HG03378 (cell line): ENCODE results near the gene XRCC5.

Experiments used
- ATAC-seq: cut with Tn5 transposase; IDR thresholded peaks from one replicate; pipeline ENCODE4 v1.9.1; 2021; ENCODE audit warnings: mild to moderate bottlenecking, moderate library complexity; ENCODE audit not compliant: unreplicated experiment

The XRCC5 gene

GRCh38 chr2:216149741-216150140 is 40.6 kb downstream of the XRCC5 start:
- ATAC-seq = no peak

DNA sequence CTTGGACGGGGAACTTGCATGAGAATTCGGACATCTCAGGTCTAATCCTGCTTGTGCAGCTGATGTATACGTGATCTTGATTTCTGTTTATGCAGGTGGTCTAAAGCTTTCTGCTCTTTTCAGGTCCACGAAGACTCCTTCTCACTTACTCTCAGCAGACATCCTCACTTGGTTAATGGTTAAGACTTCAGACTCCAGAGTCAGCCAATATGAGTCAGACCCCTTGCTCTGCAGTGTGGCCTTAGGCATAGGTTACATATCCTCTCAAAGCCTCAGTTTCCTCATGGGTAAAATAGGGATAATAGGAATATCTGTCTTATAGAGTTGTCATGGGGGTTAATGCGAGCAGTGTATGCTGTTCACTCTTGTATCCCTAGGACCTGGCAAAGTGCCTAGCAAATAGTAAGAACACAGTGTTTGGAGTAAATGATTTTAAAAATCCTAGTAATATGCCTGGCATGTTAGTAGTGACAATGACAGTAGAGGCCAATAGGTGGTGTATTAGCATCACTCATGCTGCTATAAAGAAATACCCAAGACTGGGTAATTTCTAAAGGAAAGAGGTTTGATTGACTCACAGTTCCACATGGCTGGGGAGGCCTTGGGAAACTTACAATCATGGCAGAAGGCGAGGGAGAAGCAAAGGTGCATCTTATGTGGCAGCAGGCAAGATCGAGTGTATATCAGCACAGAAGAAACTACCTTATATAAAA is 42.3 kb downstream of the XRCC5 start:
- no peak for ATAC-seq

GRCh38 chr2:216155954-216156353 is 46.8 kb downstream of the XRCC5 start:
- no peak for ATAC-seq

DNA sequence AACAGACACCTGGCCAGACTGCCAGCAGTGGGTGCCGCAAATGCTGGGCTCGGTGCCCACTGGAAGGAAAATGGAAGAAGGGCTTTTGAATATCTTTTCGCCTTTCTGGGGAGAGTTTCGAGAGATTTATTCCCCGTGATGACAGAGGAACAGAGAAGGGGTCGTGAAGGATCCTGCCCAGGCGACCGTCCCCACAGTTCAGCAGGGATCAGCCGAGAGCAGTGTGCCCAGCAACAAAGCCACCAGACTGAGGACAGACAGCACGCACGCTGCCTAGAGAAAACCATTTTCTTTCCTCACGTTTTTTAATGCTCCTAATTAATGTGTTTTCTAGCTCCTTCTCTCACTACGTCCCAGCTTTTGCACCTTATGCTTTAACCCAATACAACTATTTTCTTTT is 47.7 kb downstream of the XRCC5 start:
- no peak for ATAC-seq

DNA sequence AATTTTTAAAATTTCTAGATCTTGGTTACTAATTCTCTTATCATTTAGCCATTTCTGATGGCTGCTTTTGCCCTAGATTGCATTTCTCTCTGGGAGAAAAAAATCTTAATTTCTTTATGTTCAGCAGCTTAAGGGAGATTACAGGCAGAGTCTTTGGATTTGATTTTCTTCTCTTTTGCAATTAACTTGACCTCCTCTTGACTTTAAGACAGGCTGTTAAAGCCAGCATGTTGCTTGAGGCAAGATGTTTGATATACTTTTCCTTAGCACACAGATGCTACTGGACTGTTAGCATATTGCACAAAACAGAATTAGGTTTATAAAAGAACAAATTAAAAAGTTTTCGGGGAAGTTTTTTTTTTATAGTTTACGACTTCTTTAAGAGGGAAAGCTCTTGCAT is 50.0 kb downstream of the XRCC5 start:
- no peak for ATAC-seq

GRCh38 chr2:216159646-216160045 is 50.5 kb downstream of the XRCC5 start:
- ATAC-seq = no peak

DNA sequence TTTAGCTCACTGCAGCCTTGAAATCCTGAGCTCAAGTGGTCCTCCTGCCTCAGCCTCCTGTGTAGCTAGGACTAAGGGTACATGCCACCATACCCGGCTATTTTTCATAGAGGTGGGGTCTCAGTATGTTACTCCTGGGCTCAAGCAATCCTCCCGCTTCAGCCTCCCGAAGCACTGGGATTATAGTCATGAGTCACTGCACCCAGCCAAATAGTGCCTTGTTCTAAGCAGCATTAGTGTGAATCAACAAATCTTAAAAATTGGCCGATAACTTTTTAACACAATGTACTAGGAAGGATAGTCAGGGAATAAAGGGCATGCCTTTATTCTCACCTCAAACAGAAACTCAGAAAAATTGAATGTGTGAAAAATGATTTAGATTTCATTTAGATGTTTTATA is 51.6 kb downstream of the XRCC5 start:
- no peak for ATAC-seq

GRCh38 chr2:216161967-216162366 is 52.8 kb downstream of the XRCC5 start:
- ATAC-seq = no peak

- ATAC-seq = no peak
These were observed 54.4 kb downstream of the XRCC5 start for GRCh38 chr2:216163518-216163917.

DNA sequence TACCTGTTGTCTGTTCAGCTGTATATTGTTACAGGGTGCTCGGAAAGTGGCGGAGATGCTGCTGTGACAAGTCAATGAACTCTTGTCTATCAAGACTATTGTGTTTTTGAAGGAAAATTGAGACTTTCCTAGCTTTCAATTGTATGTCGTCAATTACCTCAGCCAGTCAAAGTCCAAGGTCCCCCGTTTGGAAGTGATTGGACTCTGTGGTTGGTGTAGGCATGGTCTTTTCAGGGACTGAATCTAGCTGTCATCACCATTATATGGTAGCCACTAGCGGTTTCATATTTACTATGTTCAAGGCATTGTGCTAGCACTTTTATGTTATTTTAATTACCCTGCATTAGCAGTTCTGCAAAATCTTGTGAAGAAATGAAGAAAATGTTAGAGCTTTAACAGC is 54.9 kb downstream of the XRCC5 start:
- ATAC-seq = no peak

GRCh38 chr2:216164576-216164975 is 55.4 kb downstream of the XRCC5 start:
- no peak for ATAC-seq

DNA sequence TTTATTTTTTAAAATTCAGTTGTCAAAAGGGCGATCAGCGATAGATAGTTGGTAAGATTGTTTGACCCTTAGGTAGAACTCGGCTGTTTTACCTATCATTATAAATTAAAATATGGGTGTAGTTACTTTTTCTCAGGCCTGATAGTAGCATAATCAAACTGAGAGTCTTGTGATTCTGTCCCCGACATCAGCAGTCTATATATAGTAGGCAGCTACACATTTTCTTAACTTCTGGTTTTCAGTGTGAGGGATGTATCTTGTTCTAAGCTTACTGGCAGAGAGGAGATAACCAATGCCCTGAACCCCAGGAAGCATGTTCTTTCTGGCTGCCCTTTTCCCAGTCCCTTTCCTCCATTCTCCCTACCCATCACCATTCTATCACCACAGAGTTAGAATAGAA is 56.6 kb downstream of the XRCC5 start:
- ATAC-seq = no peak

DNA sequence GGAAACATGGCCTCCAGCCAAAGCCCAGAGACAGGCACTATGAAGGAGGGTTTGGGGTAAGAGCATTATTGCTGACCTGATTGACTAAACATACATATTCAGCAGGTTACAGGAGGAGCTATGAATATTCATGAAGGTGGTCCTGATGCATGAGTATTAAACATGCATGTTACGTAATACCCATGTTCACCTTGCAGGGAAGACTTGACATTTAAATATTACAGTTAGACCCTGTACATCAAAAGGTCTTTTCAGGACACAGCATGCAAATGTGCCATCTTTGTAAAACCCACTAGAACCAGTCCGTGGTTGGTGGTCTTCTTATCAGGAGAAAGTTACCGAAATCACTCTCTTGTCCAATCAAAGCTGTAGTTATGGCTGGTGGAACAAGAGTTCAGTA is 59.9 kb downstream of the XRCC5 start:
- no peak for ATAC-seq

DNA sequence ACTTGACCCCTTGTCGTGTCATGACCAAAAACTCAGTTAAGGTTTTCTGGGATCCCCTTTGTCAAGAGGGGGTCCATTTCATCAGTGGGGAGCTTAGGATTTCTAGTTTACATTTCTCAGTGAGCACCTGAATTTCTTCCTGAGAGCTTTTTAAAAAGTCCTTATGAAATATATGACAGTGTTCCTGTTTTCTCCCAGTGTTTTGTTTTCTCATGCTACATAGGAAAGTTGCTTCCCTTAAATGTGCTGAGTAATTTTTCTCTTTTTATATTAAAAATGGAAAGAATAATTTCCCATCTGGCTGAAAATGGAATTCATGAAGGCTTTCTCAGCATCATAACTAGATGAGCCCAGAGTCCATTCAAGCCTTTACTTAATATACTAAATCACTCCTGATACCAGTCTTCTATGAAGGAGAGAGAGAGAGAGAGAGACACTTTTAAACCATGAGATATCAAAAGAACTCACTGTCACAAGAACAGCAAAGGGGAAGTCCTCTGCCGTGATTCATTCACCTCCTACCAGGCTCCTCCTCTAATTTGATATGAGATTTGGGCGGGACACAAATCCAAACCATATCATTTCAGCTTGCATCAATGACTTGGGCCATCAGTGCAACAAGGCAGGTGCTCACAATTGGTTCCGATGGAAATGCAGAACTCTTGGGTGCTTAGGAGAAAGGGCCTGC is 61.1 kb downstream of the XRCC5 start:
- ATAC-seq = no peak

- ATAC-seq = no peak
These were observed 61.9 kb downstream of the XRCC5 start for GRCh38 chr2:216171011-216171410.

DNA sequence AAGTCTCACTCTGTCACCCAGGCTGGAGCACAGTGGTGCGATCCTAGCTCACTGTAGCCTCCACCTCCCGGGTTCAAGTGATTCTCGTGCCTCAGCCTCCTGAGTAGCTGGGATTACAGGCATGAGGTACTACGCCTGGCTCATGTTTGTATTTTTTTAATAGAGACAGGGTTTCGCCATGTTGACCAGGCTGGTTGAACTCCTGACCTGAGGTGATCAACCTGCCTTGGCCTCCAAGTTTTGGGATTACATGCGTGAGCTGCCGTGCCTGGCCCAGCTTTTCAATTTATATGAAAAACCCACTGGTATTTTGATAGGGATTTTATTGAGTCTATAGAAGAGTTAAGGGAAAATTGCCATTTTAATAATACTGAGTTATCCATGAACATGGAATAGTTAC is 63.3 kb downstream of the XRCC5 start:
- ATAC-seq = no peak

DNA sequence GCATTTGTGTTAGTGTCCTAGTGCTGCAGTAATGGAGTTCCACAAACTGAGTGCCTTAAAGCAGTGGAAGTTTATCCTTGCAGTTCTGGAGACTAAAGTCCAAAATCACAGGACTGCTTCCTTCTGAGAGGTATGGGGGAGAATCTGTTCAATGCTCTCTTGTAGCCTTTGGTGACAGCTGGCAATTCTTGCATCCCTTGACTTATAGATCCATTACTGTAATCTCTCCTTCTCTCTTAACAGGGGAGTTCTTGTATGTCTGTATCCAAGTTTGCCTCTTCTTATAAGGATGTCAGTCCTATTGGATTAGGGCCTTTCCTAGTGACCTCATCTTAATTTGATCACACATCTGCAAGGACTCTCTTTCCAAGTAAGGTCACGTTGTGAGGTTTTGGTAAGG is 69.9 kb downstream of the XRCC5 start:
- no peak for ATAC-seq

- no peak for ATAC-seq
These were observed 72.2 kb downstream of the XRCC5 start for GRCh38 chr2:216181351-216181750.

DNA sequence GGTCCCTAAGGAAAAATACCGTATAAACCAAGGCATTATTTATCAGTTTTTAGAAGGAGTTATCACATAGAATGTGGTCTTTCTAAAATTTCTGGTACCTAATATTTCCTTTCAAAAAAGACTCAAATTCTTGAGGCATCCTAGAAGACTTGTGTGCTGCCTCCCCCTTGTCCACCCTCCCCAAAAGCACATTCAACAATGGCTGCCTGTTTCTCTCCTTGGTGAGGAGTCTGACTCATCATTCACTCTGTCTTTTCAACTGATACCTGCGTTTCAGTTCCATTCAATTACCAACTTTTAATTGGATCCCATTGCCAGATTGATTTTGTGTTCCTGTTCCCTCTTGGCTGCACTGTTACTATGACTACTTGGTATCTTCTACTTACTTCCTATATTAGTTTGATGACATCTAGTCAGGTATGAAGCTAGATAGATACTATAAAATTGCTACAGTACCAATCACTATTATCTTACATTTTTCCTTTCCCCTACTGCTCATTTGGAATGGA is 72.9 kb downstream of the XRCC5 start:
- ATAC-seq = no peak

DNA sequence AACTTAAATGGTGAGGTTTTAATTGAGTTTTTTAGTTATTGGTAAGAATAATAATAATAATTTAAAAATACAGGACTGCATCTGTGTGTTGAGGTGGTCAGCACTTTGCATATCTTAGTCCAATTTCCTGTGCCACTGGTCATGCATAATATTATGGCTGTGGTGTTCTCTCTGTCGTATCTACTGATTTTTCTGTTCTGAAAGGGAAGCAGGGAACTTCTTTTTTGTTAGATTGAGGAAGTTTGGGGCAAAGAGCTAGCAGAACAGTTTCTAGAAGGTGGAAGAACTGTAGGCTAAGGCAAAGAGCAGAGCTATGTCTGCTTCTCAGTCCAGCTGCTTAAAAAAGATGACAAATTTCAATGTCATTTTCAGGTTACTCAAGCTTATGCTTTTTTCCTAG is 74.3 kb downstream of the XRCC5 start:
- ATAC-seq = peak; percentile 48

- ATAC-seq = no peak
These were observed 79.4 kb downstream of the XRCC5 start for GRCh38 chr2:216188559-216188850.

- no peak for ATAC-seq
These were observed 79.8 kb downstream of the XRCC5 start for GRCh38 chr2:216188956-216189355.

GRCh38 chr2:216189410-216189809 is 80.3 kb downstream of the XRCC5 start:
- ATAC-seq = no peak
